ENCODE results near the gene SLC25A10.
"Not testable (repeated sequence)": the region's sequence is repeated elsewhere in the genome, so short reads cannot be mapped to it uniquely, and the experiment has no call there.

Gene SLC25A10

DNA sequence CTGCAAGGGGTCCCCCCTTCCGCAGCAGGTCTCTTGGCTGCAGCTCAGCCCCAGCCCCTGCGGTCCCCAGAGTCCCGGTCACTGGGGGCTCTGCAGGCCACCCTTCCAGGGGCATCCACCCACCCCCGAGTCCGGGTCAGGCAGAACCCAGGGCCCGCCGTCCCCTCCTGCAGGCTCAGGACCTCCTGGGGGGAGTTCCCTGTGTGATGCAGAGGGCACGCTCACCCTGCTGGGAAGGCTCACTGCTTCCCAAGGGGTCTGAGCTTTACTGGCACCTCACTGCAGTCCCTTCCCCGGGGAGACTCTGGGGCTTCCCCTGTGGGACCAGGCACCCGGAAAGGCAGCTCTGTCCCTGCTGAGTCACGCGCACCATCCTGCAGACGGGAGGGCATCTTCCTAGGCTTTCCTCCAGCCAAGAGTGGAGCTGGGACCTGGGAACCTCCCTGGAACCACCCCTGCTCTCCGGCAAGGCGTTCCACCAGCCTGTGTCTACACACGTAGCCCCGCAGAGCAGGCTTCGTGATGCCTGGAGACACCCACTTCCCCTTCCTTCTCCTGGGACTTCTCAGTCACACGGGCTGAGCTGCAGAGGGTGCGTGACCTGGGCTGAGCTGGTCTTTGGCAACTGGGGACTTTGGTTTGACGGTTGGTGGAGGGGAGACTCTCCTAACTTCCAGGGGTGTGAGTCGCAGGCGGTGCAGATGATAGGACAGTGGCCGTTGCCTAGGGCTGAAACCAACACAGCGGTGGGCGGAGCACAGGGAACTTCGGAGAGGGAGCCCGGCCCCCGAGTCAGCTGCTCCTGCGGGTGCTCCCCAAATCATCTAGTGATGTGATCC is 23.4 kb downstream of the SLC25A10 start:
- H3K27me3 ChIP-seq (ENCODE audit: control insufficient read depth in 5 of 5, insufficient read depth in 4 of 5, low read length in 5 of 5): peaks cover 4 to 16% (median 11%) of the 10 kb centered on the region in 5 donors
- no peaks in the 10 kb centered on the region for H3K36me3 ChIP-seq (ENCODE audit: control insufficient read depth in 5 of 5, insufficient read depth in 5 of 5, low read length in 5 of 5)
- H3K9me3 ChIP-seq (ENCODE audit: control insufficient read depth in 5 of 5, low read length in 5 of 5): no peaks in the 10 kb centered on the region
- H3K4me3 ChIP-seq (ENCODE audit: low read depth in 1 of 5, low read length in 5 of 5): peak overlapping the region in 3 of 5 donors; percentile 23 to 55 (median 34)
- H3K27ac ChIP-seq (ENCODE audit: low read depth, low read length): no peak overlapping the region
- peaks cover 0 to 28% (median 14%) of the 10 kb centered on the region in 5 donors for H3K4me1 ChIP-seq (ENCODE audit: control insufficient read depth in 5 of 5, insufficient read depth in 5 of 5, low read length in 5 of 5)
- peak overlapping the region in 1 of 5 donors; percentile 46 for H3K9ac ChIP-seq (ENCODE audit: low read length in 5 of 5)

DNA sequence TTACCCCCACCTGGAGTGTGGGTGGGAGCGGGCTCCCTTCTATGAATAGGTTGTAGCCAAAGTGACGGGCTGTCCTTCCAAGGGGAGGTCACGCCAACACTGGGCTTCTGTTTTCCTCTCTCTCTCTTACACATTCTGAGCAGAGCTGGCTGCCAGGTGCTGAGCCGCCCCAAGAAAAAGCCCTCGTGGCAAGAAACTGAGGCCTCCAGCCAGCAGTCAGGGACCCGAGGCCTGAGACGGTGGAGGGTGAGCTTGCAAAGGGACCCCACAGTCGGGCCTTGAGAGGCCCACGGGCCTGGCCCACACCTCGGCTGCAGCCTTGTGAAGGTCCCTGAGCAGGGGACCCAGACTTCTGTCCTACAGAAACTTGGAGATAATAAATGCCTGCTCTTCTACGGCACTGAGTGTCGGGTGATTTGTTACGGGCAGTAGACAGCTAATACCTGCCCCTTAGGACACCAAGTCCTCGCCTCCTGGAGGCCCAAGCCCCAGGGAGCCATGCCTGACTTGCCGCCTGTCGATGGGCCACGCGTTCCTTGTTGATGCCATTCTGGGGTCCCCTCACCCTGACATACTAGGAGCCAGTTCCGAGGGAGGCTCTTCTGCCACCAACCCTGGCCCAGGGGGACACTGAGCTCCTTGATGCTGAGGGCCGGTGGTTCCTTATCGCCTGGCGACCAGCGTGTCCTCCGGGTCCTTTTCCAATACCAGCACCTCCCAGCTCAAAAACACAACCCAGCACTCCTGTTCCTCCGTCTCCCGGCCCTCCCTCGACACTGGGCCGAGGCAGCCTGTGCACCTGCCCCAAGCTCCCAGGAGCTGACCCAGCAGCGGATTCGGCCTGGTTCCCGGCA is 26.1 kb downstream of the SLC25A10 start:
- no peak overlapping the region for H3K9ac ChIP-seq (ENCODE audit: low read length in 5 of 5)
- H3K4me3 ChIP-seq (ENCODE audit: low read depth in 1 of 5, low read length in 5 of 5): no peak overlapping the region
- H3K27ac ChIP-seq (ENCODE audit: low read depth, low read length): no peak overlapping the region
- H3K4me1 ChIP-seq (ENCODE audit: control insufficient read depth in 5 of 5, insufficient read depth in 5 of 5, low read length in 5 of 5): peaks cover 0 to 28% (median 15%) of the 10 kb centered on the region in 5 donors
- peaks cover 10 to 26% (median 12%) of the 10 kb centered on the region in 5 donors for H3K27me3 ChIP-seq (ENCODE audit: control insufficient read depth in 5 of 5, insufficient read depth in 4 of 5, low read length in 5 of 5)
- no peaks in the 10 kb centered on the region for H3K36me3 ChIP-seq (ENCODE audit: control insufficient read depth in 5 of 5, insufficient read depth in 5 of 5, low read length in 5 of 5)
- no peaks in the 10 kb centered on the region for H3K9me3 ChIP-seq (ENCODE audit: control insufficient read depth in 5 of 5, low read length in 5 of 5)

DNA sequence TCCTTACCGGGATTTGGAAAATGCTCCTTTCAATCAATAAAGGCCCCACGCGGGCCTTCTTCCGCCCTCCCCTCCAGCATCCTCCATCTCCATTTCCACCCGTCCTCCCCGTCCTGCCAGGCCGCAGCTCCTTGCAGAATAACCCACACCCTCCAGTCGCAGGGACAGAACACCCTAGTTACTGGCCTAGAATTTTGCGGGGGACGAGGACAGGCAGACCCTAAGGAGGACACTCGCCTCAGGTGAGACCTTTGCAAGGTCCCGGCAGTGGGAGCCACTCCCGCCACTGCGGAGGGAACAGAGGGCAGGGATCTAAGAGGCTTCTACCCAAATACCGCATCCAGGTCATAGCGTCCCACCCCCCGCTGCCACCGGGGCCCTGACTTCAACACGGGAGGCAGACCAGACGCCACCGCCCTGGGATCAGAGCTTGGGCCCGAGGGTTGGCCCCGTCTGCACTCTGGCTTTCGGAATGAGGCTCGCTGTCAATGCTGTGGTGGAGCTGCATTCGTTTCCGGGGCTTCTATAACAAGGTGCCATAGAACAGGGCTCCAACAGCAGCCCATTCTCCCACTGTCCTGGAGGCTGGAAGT is 26.8 kb downstream of the SLC25A10 start:
- H3K27ac ChIP-seq (ENCODE audit: low read depth, low read length): no peak overlapping the region
- peaks cover 0 to 23% (median 15%) of the 10 kb centered on the region in 5 donors for H3K4me1 ChIP-seq (ENCODE audit: control insufficient read depth in 5 of 5, insufficient read depth in 5 of 5, low read length in 5 of 5)
- no peak overlapping the region for H3K4me3 ChIP-seq (ENCODE audit: low read depth in 1 of 5, low read length in 5 of 5)
- H3K27me3 ChIP-seq (ENCODE audit: control insufficient read depth in 5 of 5, insufficient read depth in 4 of 5, low read length in 5 of 5): peaks cover 10 to 23% (median 12%) of the 10 kb centered on the region in 5 donors
- no peak overlapping the region for H3K9ac ChIP-seq (ENCODE audit: low read length in 5 of 5)
- no peaks in the 10 kb centered on the region for H3K36me3 ChIP-seq (ENCODE audit: control insufficient read depth in 5 of 5, insufficient read depth in 5 of 5, low read length in 5 of 5)
- no peaks in the 10 kb centered on the region for H3K9me3 ChIP-seq (ENCODE audit: control insufficient read depth in 5 of 5, low read length in 5 of 5)

DNA sequence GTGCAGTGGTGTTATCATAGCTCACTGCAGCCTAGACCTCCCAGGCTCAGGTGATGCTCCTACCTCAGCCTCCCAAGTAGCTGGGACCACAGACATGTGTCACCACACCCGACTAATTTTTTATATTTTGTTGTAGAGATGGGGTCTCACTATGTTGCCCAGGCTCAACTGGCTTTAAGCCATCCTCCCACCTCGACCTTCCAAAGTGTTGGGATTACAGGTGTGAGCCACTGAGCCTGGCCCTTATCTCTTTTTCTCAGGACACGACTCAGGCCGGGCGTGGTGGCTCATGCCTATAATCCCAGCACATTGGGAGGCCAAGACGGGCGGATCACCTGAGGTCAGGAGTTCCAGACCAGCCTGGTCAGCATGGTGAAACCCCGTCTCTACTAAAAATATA is 27.5 kb downstream of the SLC25A10 start:
- H3K9ac ChIP-seq (ENCODE audit: low read length in 5 of 5); H3K27ac ChIP-seq (ENCODE audit: low read depth, low read length); H3K9me3 ChIP-seq (ENCODE audit: control insufficient read depth in 5 of 5, low read length in 5 of 5); H3K36me3 ChIP-seq (ENCODE audit: control insufficient read depth in 5 of 5, insufficient read depth in 5 of 5, low read length in 5 of 5); H3K4me3 ChIP-seq (ENCODE audit: low read depth in 1 of 5, low read length in 5 of 5): not testable (repeated sequence)
- peaks cover 10 to 23% (median 12%) of the 10 kb centered on the region in 5 donors for H3K27me3 ChIP-seq (ENCODE audit: control insufficient read depth in 5 of 5, insufficient read depth in 4 of 5, low read length in 5 of 5)
- H3K4me1 ChIP-seq (ENCODE audit: control insufficient read depth in 5 of 5, insufficient read depth in 5 of 5, low read length in 5 of 5): peaks cover 0 to 22% (median 13%) of the 10 kb centered on the region in 5 donors

DNA sequence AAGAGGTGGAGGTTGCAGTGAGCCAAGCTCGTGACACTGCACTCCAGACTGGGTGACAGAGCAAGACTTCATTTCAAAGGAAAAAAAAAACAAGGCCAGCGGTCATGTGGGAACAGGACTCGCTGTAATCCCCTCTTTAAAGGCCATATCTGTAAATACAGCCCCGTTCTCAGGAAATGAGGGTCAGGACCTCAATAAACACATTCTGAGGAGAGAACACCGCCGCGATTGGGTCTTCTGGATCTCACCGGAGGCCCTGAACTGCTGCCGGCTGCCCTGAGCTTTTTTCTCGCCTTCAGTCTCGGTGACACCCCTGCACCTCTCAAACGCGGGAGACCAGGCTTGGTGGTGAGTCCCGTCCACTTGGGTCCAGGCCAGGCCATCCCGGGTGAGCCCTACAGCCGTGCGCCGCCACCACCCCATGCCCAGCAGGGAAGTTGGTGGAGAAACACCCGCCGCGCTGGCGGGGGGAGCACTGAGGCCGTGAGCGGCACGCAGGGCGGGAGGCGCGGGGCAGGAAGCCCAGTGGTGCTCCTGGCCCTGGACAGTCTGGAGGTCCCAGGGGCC is 28.4 kb downstream of the SLC25A10 start:
- Histone ChIP-seq H3K27me3 (ENCODE audit: control insufficient read depth in 5 of 5, insufficient read depth in 4 of 5, low read length in 5 of 5) (peaks cover 7 to 20% (median 9%) of the 10 kb centered on the region in 5 donors), H3K4me1 (ENCODE audit: control insufficient read depth in 5 of 5, insufficient read depth in 5 of 5, low read length in 5 of 5) (peaks cover 0 to 18% (median 9%) of the 10 kb centered on the region in 5 donors)

DNA sequence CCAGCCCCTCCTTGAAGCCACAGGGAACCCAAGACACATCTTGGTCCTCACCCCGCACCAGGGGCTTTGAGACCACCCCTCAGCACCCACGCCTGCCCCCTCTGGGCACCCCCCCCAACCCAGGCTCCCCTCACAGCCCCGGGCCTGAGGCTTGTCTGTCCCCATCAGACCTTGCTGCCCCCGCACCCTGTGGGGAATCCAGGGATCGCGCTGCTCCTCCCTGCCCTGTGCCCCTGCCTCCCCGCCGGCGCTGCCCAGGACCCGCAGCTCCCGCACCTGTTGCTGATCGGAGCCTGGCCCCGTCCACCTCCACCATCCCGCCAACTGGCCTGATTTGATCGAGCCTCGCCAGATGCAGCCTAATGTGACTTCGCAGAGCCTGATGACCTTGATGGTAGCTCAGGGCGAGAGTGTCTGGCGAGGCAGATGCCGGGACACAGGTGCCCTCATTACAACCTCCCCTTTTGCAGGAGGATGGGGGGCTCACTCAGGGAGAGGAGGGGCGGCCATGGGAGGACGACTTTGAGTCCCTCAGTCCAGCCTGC is 29.0 kb downstream of the SLC25A10 start:
- no peak overlapping the region for H3K4me3 ChIP-seq (ENCODE audit: low read depth in 1 of 5, low read length in 5 of 5)
- no peaks in the 10 kb centered on the region for H3K36me3 ChIP-seq (ENCODE audit: control insufficient read depth in 5 of 5, insufficient read depth in 5 of 5, low read length in 5 of 5)
- H3K4me1 ChIP-seq (ENCODE audit: control insufficient read depth in 5 of 5, insufficient read depth in 5 of 5, low read length in 5 of 5): peaks cover 0 to 11% (median 5%) of the 10 kb centered on the region in 5 donors
- H3K27ac ChIP-seq (ENCODE audit: low read depth, low read length): no peak overlapping the region
- no peaks in the 10 kb centered on the region for H3K9me3 ChIP-seq (ENCODE audit: control insufficient read depth in 5 of 5, low read length in 5 of 5)
- peaks cover 3 to 16% (median 6%) of the 10 kb centered on the region in 5 donors for H3K27me3 ChIP-seq (ENCODE audit: control insufficient read depth in 5 of 5, insufficient read depth in 4 of 5, low read length in 5 of 5)
- H3K9ac ChIP-seq (ENCODE audit: low read length in 5 of 5): no peak overlapping the region

More for the DNA sequence above, 28.4 kb downstream of the SLC25A10 start:
- no peak overlapping the region for H3K9ac ChIP-seq (ENCODE audit: low read length in 5 of 5)
- no peak overlapping the region for H3K27ac ChIP-seq (ENCODE audit: low read depth, low read length)
- H3K9me3 ChIP-seq (ENCODE audit: control insufficient read depth in 5 of 5, low read length in 5 of 5): no peaks in the 10 kb centered on the region
- no peaks in the 10 kb centered on the region for H3K36me3 ChIP-seq (ENCODE audit: control insufficient read depth in 5 of 5, insufficient read depth in 5 of 5, low read length in 5 of 5)
- no peak overlapping the region for H3K4me3 ChIP-seq (ENCODE audit: low read depth in 1 of 5, low read length in 5 of 5)

DNA sequence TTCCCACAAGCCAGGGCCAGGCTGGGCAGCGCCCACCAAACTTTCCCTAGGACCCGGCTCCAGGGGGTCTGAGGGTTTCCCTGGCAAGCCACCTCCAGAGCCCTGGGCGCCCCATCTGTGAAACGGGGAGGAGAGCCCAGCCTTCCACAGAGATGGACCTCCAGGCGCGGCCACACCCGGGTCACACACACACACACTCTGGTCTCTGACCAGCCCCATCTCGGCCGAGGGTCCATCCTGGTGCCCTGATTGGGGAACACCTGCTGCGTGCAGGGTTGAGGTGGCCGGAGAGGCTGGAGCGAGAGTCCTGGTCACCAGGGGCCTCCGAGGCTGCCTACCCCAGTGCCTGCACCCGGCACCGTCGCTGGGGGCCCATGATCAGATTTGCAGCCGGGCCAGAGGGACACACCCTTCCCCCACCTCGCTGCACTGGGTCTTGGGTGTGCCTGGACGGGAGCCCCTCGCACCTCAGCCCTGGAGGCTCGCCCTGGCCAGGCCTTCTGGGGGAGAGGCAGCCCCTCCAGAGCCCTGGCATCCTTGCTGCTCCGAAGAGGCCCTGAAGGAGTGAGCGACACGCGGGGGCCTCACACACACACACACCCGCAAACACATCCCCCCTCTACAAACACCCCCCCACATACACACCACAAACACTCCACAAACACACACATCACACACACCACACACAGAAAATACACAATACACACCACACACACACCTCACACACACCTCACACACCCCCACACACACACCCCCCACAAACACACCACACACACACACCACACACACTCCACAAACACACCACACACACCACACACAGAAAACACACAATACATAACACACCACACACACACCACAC is 29.7 kb downstream of the SLC25A10 start:
- H3K4me3 ChIP-seq (ENCODE audit: low read depth in 1 of 5, low read length in 5 of 5): no peak overlapping the region
- H3K9ac ChIP-seq (ENCODE audit: low read length in 5 of 5): no peak overlapping the region
- H3K27ac ChIP-seq (ENCODE audit: low read depth, low read length): no peak overlapping the region
- no peaks in the 10 kb centered on the region for H3K9me3 ChIP-seq (ENCODE audit: control insufficient read depth in 5 of 5, low read length in 5 of 5)
- peaks cover 3 to 15% (median 6%) of the 10 kb centered on the region in 5 donors for H3K27me3 ChIP-seq (ENCODE audit: control insufficient read depth in 5 of 5, insufficient read depth in 4 of 5, low read length in 5 of 5)
- peaks cover 0 to 10% (median 5%) of the 10 kb centered on the region in 5 donors for H3K4me1 ChIP-seq (ENCODE audit: control insufficient read depth in 5 of 5, insufficient read depth in 5 of 5, low read length in 5 of 5)
- no peaks in the 10 kb centered on the region for H3K36me3 ChIP-seq (ENCODE audit: control insufficient read depth in 5 of 5, insufficient read depth in 5 of 5, low read length in 5 of 5)

Data from subcutaneous abdominal adipose tissue (tissue), 5 donors.